22Rv1 (cell line): ENCODE data around the gene SLC35F4.

Experiments used
- CTCF ChIP-seq: fragments of 450-650 bp; IDR thresholded peaks from 2 replicates; pipeline ENCODE4 v1.5.1; 2017; ENCODE audit warnings: mild to moderate bottlenecking
- ZFX ChIP-seq: fragments of 450-650 bp; IDR thresholded peaks from 2 replicates; pipeline ENCODE4 v1.6.1; 2017; ENCODE audit warnings: antibody characterized with exemption, borderline replicate concordance

- TF ChIP-seq CTCF (no peak), ZFX (no peak)
Measured at GRCh38 chr14:57898837-57899572, 33.1 kb upstream of the SLC35F4 start.
